Measurements from ENCODE around the gene TSPAN1. TPM values are rescaled to one million over a fixed set of nuclear protein-coding genes. Genes with fewer than 3 reads are reported as not detected.
"Not testable (repeated sequence)": the region's sequence is repeated elsewhere in the genome, so short reads cannot be mapped to it uniquely, and the experiment has no call there.

Gene TSPAN1
- total RNA-seq, 1 donor from 2014 or later, result 0.91 TPM

GRCh38 chr1:46215504-46215903 lies 40.6 kb downstream of the TSPAN1 start:
- TF ChIP-seq CTCF (IDR thresholded peaks at IDR 0.05), result no peak
- no peak for DNase-seq (ENCODE audit: extremely low spot score, unreplicated experiment)
- Mint-ChIP-seq H3K27me3 (ENCODE audit: unreplicated experiment) (no peaks in the 10 kb centered on the region), H3K36me3 (ENCODE audit: unreplicated experiment) (peaks cover 3% of the 10 kb centered on the region), H3K27ac (ENCODE audit: unreplicated experiment) (no peak overlapping the region), H3K4me3 (ENCODE audit: unreplicated experiment) (no peak overlapping the region), H3K9me3 (ENCODE audit: unreplicated experiment) (no peaks in the 10 kb centered on the region), H3K4me1 (ENCODE audit: unreplicated experiment) (no peaks in the 10 kb centered on the region)

GRCh38 chr1:46218443-46218842 lies 43.6 kb downstream of the TSPAN1 start:
- no peak for DNase-seq (ENCODE audit: extremely low spot score, unreplicated experiment)

GRCh38 chr1:46219551-46220520 lies 44.9 kb downstream of the TSPAN1 start:
- Mint-ChIP-seq H3K36me3 (ENCODE audit: unreplicated experiment) (peaks cover 8% of the 10 kb centered on the region), H3K9me3 (ENCODE audit: unreplicated experiment) (no peaks in the 10 kb centered on the region), H3K27ac (ENCODE audit: unreplicated experiment) (no peak overlapping the region), H3K27me3 (ENCODE audit: unreplicated experiment) (no peaks in the 10 kb centered on the region), H3K4me1 (ENCODE audit: unreplicated experiment) (peaks cover 5% of the 10 kb centered on the region), H3K4me3 (ENCODE audit: unreplicated experiment) (no peak overlapping the region)
- TF ChIP-seq CTCF (IDR thresholded peaks at IDR 0.05), result no peak
- DNase-seq (ENCODE audit: extremely low spot score, unreplicated experiment), result no peak

More at GRCh38 chr1:46218443-46218842, 43.6 kb downstream of the TSPAN1 start:
- peaks cover 4% of the 10 kb centered on the region for H3K4me1 Mint-ChIP-seq (ENCODE audit: unreplicated experiment)
- no peaks in the 10 kb centered on the region for H3K27me3 Mint-ChIP-seq (ENCODE audit: unreplicated experiment)
- no peaks in the 10 kb centered on the region for H3K9me3 Mint-ChIP-seq (ENCODE audit: unreplicated experiment)
- no peak overlapping the region for H3K27ac Mint-ChIP-seq (ENCODE audit: unreplicated experiment)
- no peak for TF ChIP-seq CTCF (IDR thresholded peaks at IDR 0.05)
- H3K36me3 Mint-ChIP-seq (ENCODE audit: unreplicated experiment), result peaks cover 8% of the 10 kb centered on the region
- no peak overlapping the region for H3K4me3 Mint-ChIP-seq (ENCODE audit: unreplicated experiment)

GRCh38 chr1:46220808-46221207 lies 45.9 kb downstream of the TSPAN1 start:
- Mint-ChIP-seq H3K27me3 (ENCODE audit: unreplicated experiment) (no peaks in the 10 kb centered on the region), H3K9me3 (ENCODE audit: unreplicated experiment) (no peaks in the 10 kb centered on the region), H3K36me3 (ENCODE audit: unreplicated experiment) (peaks cover 5% of the 10 kb centered on the region), H3K4me1 (ENCODE audit: unreplicated experiment) (peaks cover 5% of the 10 kb centered on the region), H3K27ac (ENCODE audit: unreplicated experiment) (no peak overlapping the region), H3K4me3 (ENCODE audit: unreplicated experiment) (no peak overlapping the region)
- no peak for DNase-seq (ENCODE audit: extremely low spot score, unreplicated experiment)
- TF ChIP-seq CTCF (IDR thresholded peaks at IDR 0.05), result no peak

- Mint-ChIP-seq H3K4me3 (ENCODE audit: unreplicated experiment) (no peak overlapping the region), H3K27me3 (ENCODE audit: unreplicated experiment) (no peaks in the 10 kb centered on the region), H3K9me3 (ENCODE audit: unreplicated experiment) (no peaks in the 10 kb centered on the region), H3K4me1 (ENCODE audit: unreplicated experiment) (peaks cover 5% of the 10 kb centered on the region), H3K36me3 (ENCODE audit: unreplicated experiment) (peaks cover 5% of the 10 kb centered on the region), H3K27ac (ENCODE audit: unreplicated experiment) (no peak overlapping the region)
- no peak for TF ChIP-seq CTCF (IDR thresholded peaks at IDR 0.05)
- no peak for DNase-seq (ENCODE audit: extremely low spot score, unreplicated experiment)
Observed at GRCh38 chr1:46221749-46222148, 46.9 kb downstream of the TSPAN1 start.

GRCh38 chr1:46223055-46223454 lies 48.2 kb downstream of the TSPAN1 start:
- DNase-seq (ENCODE audit: extremely low spot score, unreplicated experiment); H3K36me3 Mint-ChIP-seq (ENCODE audit: unreplicated experiment); H3K4me1 Mint-ChIP-seq (ENCODE audit: unreplicated experiment); H3K4me3 Mint-ChIP-seq (ENCODE audit: unreplicated experiment); H3K27me3 Mint-ChIP-seq (ENCODE audit: unreplicated experiment); H3K9me3 Mint-ChIP-seq (ENCODE audit: unreplicated experiment); H3K27ac Mint-ChIP-seq (ENCODE audit: unreplicated experiment): not testable (repeated sequence)

Data from osteocyte (in vitro differentiated cells).